ENCODE data around the gene TM4SF1.

DNA sequence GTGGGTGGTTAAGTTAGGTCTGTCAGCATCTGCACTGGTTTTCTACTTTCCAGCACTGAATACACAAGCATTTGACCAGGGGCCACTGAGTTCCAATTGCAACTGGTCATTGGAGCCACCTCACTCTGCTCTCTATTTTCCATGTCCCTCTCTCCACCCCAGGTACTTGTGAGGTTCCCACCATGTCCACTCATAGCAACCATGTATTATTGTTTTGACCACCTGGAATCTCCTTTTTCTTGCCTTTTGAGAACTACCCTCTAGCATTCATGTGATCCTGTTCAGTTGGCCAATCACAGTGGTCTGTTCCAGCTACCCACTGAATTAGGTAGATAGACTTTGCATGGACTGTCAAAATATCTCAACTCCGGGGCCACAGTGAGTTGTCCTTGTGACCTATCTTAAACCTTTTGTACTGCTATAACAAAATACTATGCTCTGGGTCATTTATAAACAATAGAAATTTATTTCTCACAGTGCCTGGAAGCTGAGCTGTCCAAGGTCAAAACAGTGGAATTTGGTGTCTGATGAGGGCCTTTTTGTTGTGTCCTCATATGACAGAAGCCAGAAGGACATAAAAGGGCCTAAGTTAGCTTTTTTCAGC, 23.8 kb downstream of the TM4SF1 start:
- TF ChIP-seq, protein P1, sequence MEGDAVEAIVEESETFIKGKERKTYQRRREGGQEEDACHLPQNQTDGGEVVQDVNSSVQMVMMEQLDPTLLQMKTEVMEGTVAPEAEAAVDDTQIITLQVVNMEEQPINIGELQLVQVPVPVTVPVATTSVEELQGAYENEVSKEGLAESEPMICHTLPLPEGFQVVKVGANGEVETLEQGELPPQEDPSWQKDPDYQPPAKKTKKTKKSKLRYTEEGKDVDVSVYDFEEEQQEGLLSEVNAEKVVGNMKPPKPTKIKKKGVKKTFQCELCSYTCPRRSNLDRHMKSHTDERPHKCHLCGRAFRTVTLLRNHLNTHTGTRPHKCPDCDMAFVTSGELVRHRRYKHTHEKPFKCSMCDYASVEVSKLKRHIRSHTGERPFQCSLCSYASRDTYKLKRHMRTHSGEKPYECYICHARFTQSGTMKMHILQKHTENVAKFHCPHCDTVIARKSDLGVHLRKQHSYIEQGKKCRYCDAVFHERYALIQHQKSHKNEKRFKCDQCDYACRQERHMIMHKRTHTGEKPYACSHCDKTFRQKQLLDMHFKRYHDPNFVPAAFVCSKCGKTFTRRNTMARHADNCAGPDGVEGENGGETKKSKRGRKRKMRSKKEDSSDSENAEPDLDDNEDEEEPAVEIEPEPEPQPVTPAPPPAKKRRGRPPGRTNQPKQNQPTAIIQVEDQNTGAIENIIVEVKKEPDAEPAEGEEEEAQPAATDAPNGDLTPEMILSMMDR (IDR thresholded peaks at IDR 0.05) = no peak
- TF ChIP-seq EZH2phosphoT487 (IDR thresholded peaks at IDR 0.05) (no peak), EZH2 (IDR thresholded peaks at IDR 0.05) (no peak)
